HG03135 (cell line): ENCODE data around the gene TRIM14.

Source experiments
- ATAC-seq: cut with Tn5 transposase; IDR thresholded peaks from one replicate; pipeline ENCODE4 v1.9.1; 2021; ENCODE audit warnings: mild to moderate bottlenecking, moderate library complexity; ENCODE audit not compliant: unreplicated experiment

TRIM14 gene

GRCh38 chr9:98056269-98057137, 62.5 kb downstream of the TRIM14 start, which contains the start of gene NANS:
TSS of gene NANS (plus strand) at chr9:98056732. CDS start at chr9:98056809, 77 bp downstream.
- ATAC-seq, result peak; percentile 94

GRCh38 chr9:98054376-98054951, 64.6 kb downstream of the TRIM14 start:
- no peak for ATAC-seq

GRCh38 chr9:98050351-98050750, 68.7 kb downstream of the TRIM14 start:
- ATAC-seq, result no peak

- ATAC-seq, result no peak
These were observed 69.5 kb downstream of the TRIM14 start for GRCh38 chr9:98049288-98050072.

GRCh38 chr9:98047002-98047401, 72.0 kb downstream of the TRIM14 start:
- ATAC-seq, result no peak

- ATAC-seq, result no peak
These were observed 72.9 kb downstream of the TRIM14 start for GRCh38 chr9:98046180-98046543.

- peak; percentile 89 for ATAC-seq
These were observed 73.5 kb downstream of the TRIM14 start for GRCh38 chr9:98045234-98046179.

GRCh38 chr9:98043915-98044314, 75.1 kb downstream of the TRIM14 start:
- no peak for ATAC-seq

- no peak for ATAC-seq
These were observed 78.8 kb downstream of the TRIM14 start for GRCh38 chr9:98040212-98040611.

GRCh38 chr9:98039607-98040017, 79.4 kb downstream of the TRIM14 start:
- ATAC-seq, result no peak

GRCh38 chr9:98038958-98039357, 80.1 kb downstream of the TRIM14 start:
- no peak for ATAC-seq

- ATAC-seq, result no peak
These were observed 81.7 kb downstream of the TRIM14 start for GRCh38 chr9:98037357-98037756.

GRCh38 chr9:98034593-98035546, 84.2 kb downstream of the TRIM14 start:
- peak; percentile 71 for ATAC-seq

- no peak for ATAC-seq
These were observed 87.1 kb downstream of the TRIM14 start for GRCh38 chr9:98031935-98032334.

GRCh38 chr9:98031169-98031568, 87.9 kb downstream of the TRIM14 start:
- no peak for ATAC-seq

- no peak for ATAC-seq
These were observed 94.3 kb downstream of the TRIM14 start for GRCh38 chr9:98024702-98025101.

- no peak for ATAC-seq
These were observed 96.6 kb downstream of the TRIM14 start for GRCh38 chr9:98022447-98022846.

GRCh38 chr9:98021306-98022040, 97.5 kb downstream of the TRIM14 start:
- no peak for ATAC-seq
